ENCODE results near the gene ZNF212. TPM values are rescaled to one million over a fixed set of nuclear protein-coding genes. Genes with fewer than 3 reads are reported as not detected.

The ZNF212 gene
- total and polyA plus RNA-seq, 9 of the 15 experiments (the other 6 are each of a cell fraction or from before 2014, with no cell fraction given) = 1.8 to 21.4 (median 7.2) TPM

DNA sequence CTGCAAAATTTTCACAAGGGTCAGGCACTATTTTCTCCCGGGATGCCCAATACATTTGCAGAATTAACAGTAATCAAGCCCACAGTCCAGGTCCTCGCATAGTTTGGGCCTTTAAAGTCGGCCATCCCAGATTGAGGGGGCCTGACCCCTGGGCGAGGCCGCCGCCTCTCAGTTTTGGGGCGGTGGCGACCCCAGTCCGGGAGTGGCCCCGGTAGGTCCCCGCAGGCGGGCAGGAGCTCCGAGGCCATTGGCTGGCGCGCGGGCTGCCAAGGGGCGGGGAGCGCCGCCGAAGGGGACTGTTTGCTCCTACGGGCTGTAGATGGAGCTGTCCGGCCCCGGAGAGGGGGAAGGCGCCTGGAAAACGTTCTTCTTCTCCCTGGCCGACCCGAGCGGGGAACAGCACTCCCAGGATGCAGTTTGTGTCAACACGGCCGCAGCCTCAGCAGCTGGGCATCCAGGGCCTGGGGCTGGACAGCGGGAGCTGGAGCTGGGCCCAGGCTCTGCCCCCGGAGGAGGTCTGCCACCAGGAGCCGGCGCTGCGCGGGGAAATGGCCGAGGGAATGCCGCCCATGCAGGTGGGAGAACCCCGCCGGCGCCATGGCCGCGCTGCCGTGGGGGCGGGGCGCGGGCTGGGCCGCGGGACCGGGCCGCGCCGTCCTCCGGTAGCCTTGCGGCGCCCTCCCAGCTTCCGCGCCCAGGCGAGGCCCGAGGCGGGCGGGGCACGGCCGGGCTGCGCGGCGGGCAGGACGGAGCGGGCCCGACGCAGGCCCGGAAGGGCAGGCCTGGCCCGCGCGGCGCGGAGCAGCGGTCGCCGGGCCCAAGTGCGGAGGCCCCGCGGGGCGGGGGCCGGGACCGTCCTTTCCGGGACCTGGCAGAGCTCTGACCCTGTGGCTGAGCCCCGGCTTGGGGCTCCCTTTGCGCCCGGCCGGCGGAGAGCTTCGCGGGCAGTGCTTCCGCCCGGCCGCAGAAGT is 44.0 kb upstream of the ZNF212 start, which contains the start of gene ZNF282 (continued):
- TF ChIP-seq, protein P1, sequence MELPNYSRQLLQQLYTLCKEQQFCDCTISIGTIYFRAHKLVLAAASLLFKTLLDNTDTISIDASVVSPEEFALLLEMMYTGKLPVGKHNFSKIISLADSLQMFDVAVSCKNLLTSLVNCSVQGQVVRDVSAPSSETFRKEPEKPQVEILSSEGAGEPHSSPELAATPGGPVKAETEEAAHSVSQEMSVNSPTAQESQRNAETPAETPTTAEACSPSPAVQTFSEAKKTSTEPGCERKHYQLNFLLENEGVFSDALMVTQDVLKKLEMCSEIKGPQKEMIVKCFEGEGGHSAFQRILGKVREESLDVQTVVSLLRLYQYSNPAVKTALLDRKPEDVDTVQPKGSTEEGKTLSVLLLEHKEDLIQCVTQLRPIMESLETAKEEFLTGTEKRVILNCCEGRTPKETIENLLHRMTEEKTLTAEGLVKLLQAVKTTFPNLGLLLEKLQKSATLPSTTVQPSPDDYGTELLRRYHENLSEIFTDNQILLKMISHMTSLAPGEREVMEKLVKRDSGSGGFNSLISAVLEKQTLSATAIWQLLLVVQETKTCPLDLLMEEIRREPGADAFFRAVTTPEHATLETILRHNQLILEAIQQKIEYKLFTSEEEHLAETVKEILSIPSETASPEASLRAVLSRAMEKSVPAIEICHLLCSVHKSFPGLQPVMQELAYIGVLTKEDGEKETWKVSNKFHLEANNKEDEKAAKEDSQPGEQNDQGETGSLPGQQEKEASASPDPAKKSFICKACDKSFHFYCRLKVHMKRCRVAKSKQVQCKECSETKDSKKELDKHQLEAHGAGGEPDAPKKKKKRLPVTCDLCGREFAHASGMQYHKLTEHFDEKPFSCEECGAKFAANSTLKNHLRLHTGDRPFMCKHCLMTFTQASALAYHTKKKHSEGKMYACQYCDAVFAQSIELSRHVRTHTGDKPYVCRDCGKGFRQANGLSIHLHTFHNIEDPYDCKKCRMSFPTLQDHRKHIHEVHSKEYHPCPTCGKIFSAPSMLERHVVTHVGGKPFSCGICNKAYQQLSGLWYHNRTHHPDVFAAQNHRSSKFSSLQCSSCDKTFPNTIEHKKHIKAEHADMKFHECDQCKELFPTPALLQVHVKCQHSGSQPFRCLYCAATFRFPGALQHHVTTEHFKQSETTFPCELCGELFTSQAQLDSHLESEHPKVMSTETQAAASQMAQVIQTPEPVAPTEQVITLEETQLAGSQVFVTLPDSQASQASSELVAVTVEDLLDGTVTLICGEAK (IDR thresholded peaks at IDR 0.05) = 0 out of 2 replicates have a peak, but pooled peaks have one; percentile 25
- TF ChIP-seq, protein P1 (CRISPR knock-in tag; IDR thresholded peaks at IDR 0.05) = no peak
- TF ChIP-seq ETS2 (tag; IDR thresholded peaks at IDR 0.05; ENCODE audit: borderline replicate concordance, poor library complexity, severe bottlenecking) = no peak
- TF ChIP-seq KDM2B (CRISPR knock-in tag; IDR thresholded peaks at IDR 0.05) = peak; percentile 77; the same call in 1 of the 2 replicates
- TF ChIP-seq HLTF (IDR thresholded peaks at IDR 0.05) = no peak
- TF ChIP-seq, protein P2, sequence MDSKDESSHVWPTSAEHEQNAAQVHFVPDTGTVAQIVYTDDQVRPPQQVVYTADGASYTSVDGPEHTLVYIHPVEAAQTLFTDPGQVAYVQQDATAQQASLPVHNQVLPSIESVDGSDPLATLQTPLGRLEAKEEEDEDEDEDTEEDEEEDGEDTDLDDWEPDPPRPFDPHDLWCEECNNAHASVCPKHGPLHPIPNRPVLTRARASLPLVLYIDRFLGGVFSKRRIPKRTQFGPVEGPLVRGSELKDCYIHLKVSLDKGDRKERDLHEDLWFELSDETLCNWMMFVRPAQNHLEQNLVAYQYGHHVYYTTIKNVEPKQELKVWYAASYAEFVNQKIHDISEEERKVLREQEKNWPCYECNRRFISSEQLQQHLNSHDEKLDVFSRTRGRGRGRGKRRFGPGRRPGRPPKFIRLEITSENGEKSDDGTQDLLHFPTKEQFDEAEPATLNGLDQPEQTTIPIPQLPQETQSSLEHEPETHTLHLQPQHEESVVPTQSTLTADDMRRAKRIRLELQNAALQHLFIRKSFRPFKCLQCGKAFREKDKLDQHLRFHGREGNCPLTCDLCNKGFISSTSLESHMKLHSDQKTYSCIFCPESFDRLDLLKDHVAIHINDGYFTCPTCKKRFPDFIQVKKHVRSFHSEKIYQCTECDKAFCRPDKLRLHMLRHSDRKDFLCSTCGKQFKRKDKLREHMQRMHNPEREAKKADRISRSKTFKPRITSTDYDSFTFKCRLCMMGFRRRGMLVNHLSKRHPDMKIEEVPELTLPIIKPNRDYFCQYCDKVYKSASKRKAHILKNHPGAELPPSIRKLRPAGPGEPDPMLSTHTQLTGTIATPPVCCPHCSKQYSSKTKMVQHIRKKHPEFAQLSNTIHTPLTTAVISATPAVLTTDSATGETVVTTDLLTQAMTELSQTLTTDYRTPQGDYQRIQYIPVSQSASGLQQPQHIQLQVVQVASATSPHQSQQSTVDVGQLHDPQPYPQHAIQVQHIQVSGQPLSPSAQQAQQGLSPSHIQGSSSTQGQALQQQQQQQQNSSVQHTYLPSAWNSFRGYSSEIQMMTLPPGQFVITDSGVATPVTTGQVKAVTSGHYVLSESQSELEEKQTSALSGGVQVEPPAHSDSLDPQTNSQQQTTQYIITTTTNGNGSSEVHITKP (IDR thresholded peaks at IDR 0.05; ENCODE audit: partially characterized antibody) = peak; percentile 54
- TF ChIP-seq RBM22 (IDR thresholded peaks at IDR 0.05; ENCODE audit: low read depth, low read length, poor library complexity, severe bottlenecking) = no peak
- TF ChIP-seq ZNF511 (CRISPR knock-in tag; IDR thresholded peaks at IDR 0.05) = peak; percentile 48
- 0 out of 2 replicates have a peak, but pooled peaks have one; percentile 28 for TF ChIP-seq ERF (CRISPR knock-in tag; IDR thresholded peaks at IDR 0.05)

Measured in K562 (cell line).